Body of pancreas (tissue), 4 donors: Measurements from ENCODE around the gene UQCC2. TPM values are rescaled to one million over a fixed set of nuclear protein-coding genes. Genes with fewer than 3 reads are reported as not detected.

Experiments
- ATAC-seq: fragments of 150-250 bp; one replicate; pipeline ENCODE4 v1.9.1; 2016
- DNase-seq, 4 donors: peaks; one replicate each; pipeline ENCODE4 v3.0.0-alpha.2; 2019
- H3K27ac ChIP-seq, 4 donors: fragments of 200-600 bp; sonication (generic); 1 replicate in 3 of 4; 2 replicates in 1 of 4; pipeline versions ENCODE4 v1.5.1 to v1.6.1; 2016 to 2019; ENCODE audit warnings: mild to moderate bottlenecking in 1 of 4, mixed read lengths in 1 of 4, moderate library complexity in 1 of 4
- H3K27me3 ChIP-seq, 2 donors: fragments of 200-600 bp; sonication (generic); one replicate each; pipeline ENCODE4 v1.6.0; 2016; ENCODE audit warnings: mild to moderate bottlenecking in 1 of 2
- H3K36me3 ChIP-seq, 2 donors: fragments of 200-600 bp; sonication (generic); replicated peaks in 1 of 2; 2 replicates each; pipeline ENCODE4 v1.5.1; 2016; ENCODE audit warnings: low read depth in 2 of 2; ENCODE audit not compliant: insufficient read depth in 1 of 2
- H3K4me1 ChIP-seq: fragments of 200-600 bp; sonication (generic); one replicate; pipeline ENCODE4 v1.6.0; 2016
- H3K4me3 ChIP-seq, 2 donors: fragments of 200-600 bp; sonication (generic); 1 replicate in 1 of 2; 2 replicates in 1 of 2; pipeline ENCODE4 v1.5.1; 2016 to 2019
- H3K9me3 ChIP-seq, 3 donors: fragments of 200-600 bp; sonication (generic); 1 replicate in 2 of 3; 2 replicates in 1 of 3; pipeline ENCODE4 v1.5.1; 2016
- CTCF ChIP-seq, 7 experiments: fragments of 450-650 bp in 4 of 7; fragments of 200-600 bp in 3 of 7; sonication (generic) in 3 of 7; IDR thresholded peaks; one replicate each; pipeline ENCODE4 v1.5.1; 2016 to 2019; ENCODE audit warnings: antibody characterized with exemption in 7 of 7
- POLR2A ChIP-seq, 3 donors: fragments of 450-650 bp; IDR thresholded peaks; one replicate each; pipeline ENCODE4 v1.6.1; 2016; ENCODE audit warnings: antibody characterized with exemption in 3 of 3, mild to moderate bottlenecking in 2 of 3
- WGBS, 2 donors: methylation state at CpG; one replicate each; pipeline ENCODE4 v1.1.5; 2017; 5-methylcytosine and 5-hydroxymethylcytosine counted together
- intact Hi-C: fragments of 100-400 bp; cut with DNase I; formaldehyde crosslinking; loops from one replicate; pipeline ENCODE4 v1.15.1; 2023
- total RNA-seq, 2 donors: library from RNA; depleted of rRNA; stranded (reverse); fragments of >200 nt; gene quantifications; one replicate each; pipeline ENCODE4 v1.1.0, GENCODE V29; 2016

Gene UQCC2
- total RNA-seq, 2 donors from 2014 or later, result 4.0 to 17.6 TPM

GRCh38 chr6:33678932-33679490, 32.5 kb downstream of the UQCC2 start:
- DNase-seq (no peak), ATAC-seq (no peak)
- intact Hi-C loops, result no loop called here
- 84 to 87% methylated on average over 7 to 12 of the region's 12 CpGs for WGBS, 2 donors
- Histone ChIP-seq H3K27ac (no peak overlapping the region), H3K4me1 (no peaks in the 10 kb centered on the region), H3K4me3 (no peak overlapping the region), H3K27me3 (no peaks in the 10 kb centered on the region), H3K9me3 (no peaks in the 10 kb centered on the region), H3K36me3 (peaks cover 0 to 3% of the 10 kb centered on the region in 2 donors)
- TF ChIP-seq CTCF (IDR thresholded peaks at IDR 0.05) (no peak), POLR2A (IDR thresholded peaks at IDR 0.05) (no peak)

- no peaks in the 10 kb centered on the region for H3K9me3 ChIP-seq
- WGBS, 2 donors, result 86 to 95% methylated on average over 21 of the region's 24 CpGs
- no peak overlapping the region for H3K27ac ChIP-seq
- H3K4me3 ChIP-seq, result no peak overlapping the region
- DNase-seq, result no peak
- H3K4me1 ChIP-seq, result no peaks in the 10 kb centered on the region
- peaks cover 3 to 5% of the 10 kb centered on the region in 2 donors for H3K36me3 ChIP-seq
- intact Hi-C loops, result no loop called here
- no peaks in the 10 kb centered on the region for H3K27me3 ChIP-seq
- TF ChIP-seq CTCF (IDR thresholded peaks at IDR 0.05) (no peak), POLR2A (IDR thresholded peaks at IDR 0.05) (no peak)
- ATAC-seq, result no peak
Measured at GRCh38 chr6:33678233-33678931, 33.1 kb downstream of the UQCC2 start.

- 92 to 96% methylated on average over 2 of the region's 2 CpGs for WGBS, 2 donors
- TF ChIP-seq CTCF (IDR thresholded peaks at IDR 0.05), result no peak
- no peak for TF ChIP-seq POLR2A (IDR thresholded peaks at IDR 0.05)
- Histone ChIP-seq H3K27me3 (no peaks in the 10 kb centered on the region), H3K9me3 (no peaks in the 10 kb centered on the region), H3K4me1 (no peaks in the 10 kb centered on the region), H3K27ac (no peak overlapping the region), H3K36me3 (peaks cover 3 to 5% of the 10 kb centered on the region in 2 donors), H3K4me3 (no peak overlapping the region)
- intact Hi-C loops, result no loop called here
- ATAC-seq (no peak), DNase-seq (no peak)
Measured at GRCh38 chr6:33677689-33678088, 33.8 kb downstream of the UQCC2 start.

- DNase-seq (no peak), ATAC-seq (no peak)
- Histone ChIP-seq H3K4me1 (no peaks in the 10 kb centered on the region), H3K27me3 (no peaks in the 10 kb centered on the region), H3K36me3 (peaks cover 3 to 5% of the 10 kb centered on the region in 2 donors), H3K27ac (no peak overlapping the region), H3K9me3 (no peaks in the 10 kb centered on the region), H3K4me3 (no peak overlapping the region)
- intact Hi-C loops, result no loop called here
- TF ChIP-seq POLR2A (IDR thresholded peaks at IDR 0.05), result no peak
- TF ChIP-seq CTCF (IDR thresholded peaks at IDR 0.05), result no peak
- 83 to 84% methylated on average over 8 of the region's 8 CpGs for WGBS, 2 donors
Measured at GRCh38 chr6:33677143-33677660, 34.3 kb downstream of the UQCC2 start.
